ENCODE data around the gene BOLA2B. TPM values are rescaled to one million over a fixed set of nuclear protein-coding genes. Genes with fewer than 3 reads are reported as not detected.
"Not testable (repeated sequence)": the region's sequence is repeated elsewhere in the genome, so short reads cannot be mapped to it uniquely, and the experiment has no call there.

The BOLA2B gene
- 100 to 1,000 TPM; 136 to 141 TPM for total RNA-seq

- H3K4me3 Mint-ChIP-seq; H3K4me1 Mint-ChIP-seq; DNase-seq; H3K27me3 Mint-ChIP-seq; H3K36me3 Mint-ChIP-seq (ENCODE audit: low read depth); H3K9me3 Mint-ChIP-seq; POLR2A ChIA-PET; H3K27ac Mint-ChIP-seq; CTCF ChIA-PET: not testable (repeated sequence)
Measured at GRCh38 chr16:30193615-30194014, at the start of gene BOLA2B, which contains the start of gene SLX1A. Gene BOLA2B (minus strand): TSS chr16:30193666. CDS start chr16:30193595, 71 bp downstream. Gene SLX1A (plus strand): TSS chr16:30193875. CDS start chr16:30194085, 210 bp downstream.

- DNase-seq, result peak; percentile 5
- CTCF ChIA-PET; H3K9me3 Mint-ChIP-seq; H3K27ac Mint-ChIP-seq; POLR2A ChIA-PET; H3K36me3 Mint-ChIP-seq (ENCODE audit: low read depth); H3K4me1 Mint-ChIP-seq; H3K27me3 Mint-ChIP-seq; H3K4me3 Mint-ChIP-seq: not testable (repeated sequence)
Measured at GRCh38 chr16:30217082-30217481, 23.6 kb upstream of the BOLA2B start.

GRCh38 chr16:30211414-30211813, 17.9 kb upstream of the BOLA2B start:
- H3K4me1 Mint-ChIP-seq; H3K36me3 Mint-ChIP-seq (ENCODE audit: low read depth); H3K27ac Mint-ChIP-seq; POLR2A ChIA-PET; DNase-seq; H3K9me3 Mint-ChIP-seq; H3K4me3 Mint-ChIP-seq; CTCF ChIA-PET; H3K27me3 Mint-ChIP-seq: not testable (repeated sequence)

GRCh38 chr16:30209032-30209431, 15.6 kb upstream of the BOLA2B start:
- POLR2A ChIA-PET; H3K27ac Mint-ChIP-seq; H3K4me1 Mint-ChIP-seq; H3K4me3 Mint-ChIP-seq; H3K36me3 Mint-ChIP-seq (ENCODE audit: low read depth); DNase-seq; H3K9me3 Mint-ChIP-seq; CTCF ChIA-PET; H3K27me3 Mint-ChIP-seq: not testable (repeated sequence)

- H3K4me3 Mint-ChIP-seq; POLR2A ChIA-PET; H3K4me1 Mint-ChIP-seq; H3K36me3 Mint-ChIP-seq (ENCODE audit: low read depth); H3K27ac Mint-ChIP-seq; DNase-seq; H3K27me3 Mint-ChIP-seq; H3K9me3 Mint-ChIP-seq: not testable (repeated sequence)
- CTCF ChIA-PET, result interaction anchor here (0.6 kb wide), 1 partner anchor 272 kb away, joined by 3 read pairs; no protein-coding TSS in a partner anchor
Measured at GRCh38 chr16:30207063-30207704, 13.7 kb upstream of the BOLA2B start.

- H3K9me3 Mint-ChIP-seq, CTCF ChIA-PET, H3K27me3 Mint-ChIP-seq: not testable (repeated sequence)
Measured at GRCh38 chr16:30206252-30206651, 12.8 kb upstream of the BOLA2B start.

GRCh38 chr16:30205541-30206236, 12.2 kb upstream of the BOLA2B start:
- POLR2A ChIA-PET; H3K4me1 Mint-ChIP-seq; H3K9me3 Mint-ChIP-seq; H3K36me3 Mint-ChIP-seq (ENCODE audit: low read depth); H3K27ac Mint-ChIP-seq; H3K4me3 Mint-ChIP-seq; CTCF ChIA-PET; H3K27me3 Mint-ChIP-seq: not testable (repeated sequence)
- DNase-seq, result peak; percentile 5

More at GRCh38 chr16:30206252-30206651, 12.8 kb upstream of the BOLA2B start:
- H3K36me3 Mint-ChIP-seq (ENCODE audit: low read depth); DNase-seq; H3K27ac Mint-ChIP-seq; POLR2A ChIA-PET; H3K4me1 Mint-ChIP-seq; H3K4me3 Mint-ChIP-seq: not testable (repeated sequence)

GRCh38 chr16:30199608-30200343, 6.3 kb upstream of the BOLA2B start:
- DNase-seq; H3K27me3 Mint-ChIP-seq; H3K27ac Mint-ChIP-seq; H3K9me3 Mint-ChIP-seq; CTCF ChIA-PET; POLR2A ChIA-PET; H3K36me3 Mint-ChIP-seq (ENCODE audit: low read depth); H3K4me1 Mint-ChIP-seq; H3K4me3 Mint-ChIP-seq: not testable (repeated sequence)

GRCh38 chr16:30199049-30199448, 5.6 kb upstream of the BOLA2B start, which contains the start of gene SULT1A3:
Gene SULT1A3 (plus strand): TSS chr16:30199255. CDS start chr16:30200729, 1,474 bp downstream.
- H3K36me3 Mint-ChIP-seq (ENCODE audit: low read depth); H3K27ac Mint-ChIP-seq; DNase-seq; H3K4me3 Mint-ChIP-seq; CTCF ChIA-PET; H3K9me3 Mint-ChIP-seq; H3K27me3 Mint-ChIP-seq; H3K4me1 Mint-ChIP-seq; POLR2A ChIA-PET: not testable (repeated sequence)

GRCh38 chr16:30197001-30197400, 3.5 kb upstream of the BOLA2B start:
- H3K36me3 Mint-ChIP-seq (ENCODE audit: low read depth); DNase-seq; H3K4me1 Mint-ChIP-seq; CTCF ChIA-PET; H3K27ac Mint-ChIP-seq; H3K4me3 Mint-ChIP-seq; H3K9me3 Mint-ChIP-seq; POLR2A ChIA-PET; H3K27me3 Mint-ChIP-seq: not testable (repeated sequence)

GRCh38 chr16:30194172-30194925, 883 bp upstream of the BOLA2B start:
- POLR2A ChIA-PET; H3K27ac Mint-ChIP-seq; CTCF ChIA-PET; H3K4me1 Mint-ChIP-seq; H3K4me3 Mint-ChIP-seq; H3K27me3 Mint-ChIP-seq; H3K9me3 Mint-ChIP-seq; H3K36me3 Mint-ChIP-seq (ENCODE audit: low read depth): not testable (repeated sequence)
- peak; percentile 6 for DNase-seq

- POLR2A ChIA-PET, result not testable (repeated sequence)
Measured at GRCh38 chr16:30193098-30193497, 368 bp downstream of the BOLA2B start.

GRCh38 chr16:30191158-30191557, 2.3 kb downstream of the BOLA2B start:
- H3K9me3 Mint-ChIP-seq, CTCF ChIA-PET, DNase-seq, POLR2A ChIA-PET, H3K27ac Mint-ChIP-seq, H3K4me3 Mint-ChIP-seq, H3K27me3 Mint-ChIP-seq: not testable (repeated sequence)
- H3K36me3 Mint-ChIP-seq (ENCODE audit: low read depth), result peaks cover 20% of the 10 kb centered on the region
- H3K4me1 Mint-ChIP-seq, result peaks cover 15% of the 10 kb centered on the region

More at GRCh38 chr16:30193098-30193497, 368 bp downstream of the BOLA2B start:
- H3K27me3 Mint-ChIP-seq; H3K9me3 Mint-ChIP-seq; H3K27ac Mint-ChIP-seq; DNase-seq; CTCF ChIA-PET; H3K4me3 Mint-ChIP-seq; H3K4me1 Mint-ChIP-seq; H3K36me3 Mint-ChIP-seq (ENCODE audit: low read depth): not testable (repeated sequence)

Measured in activated CD4-positive, alpha-beta T cell treated with anti-CD3 and anti-CD28 coated beads, Interleukin-2, amount 10 ng/mL, durations not matched to agents 7 days and 5 days (primary cell).